HepG2 (cell line): ENCODE results near the gene HPD. TPM values are rescaled to one million over a fixed set of nuclear protein-coding genes. Genes with fewer than 3 reads are reported as not detected.

ENCODE experiments used
- DNMT1 ChIP-seq: sonication (generic); formaldehyde crosslinking; IDR thresholded peaks from 2 replicates; pipeline ENCODE4 v1.5.1; 2020; ENCODE audit warnings: mild to moderate bottlenecking, missing genetic modification reagents
- GTF2F1 ChIP-seq: fragments of 150-350 bp; IDR thresholded peaks from 2 replicates; pipeline ENCODE4 v1.6.1; 2014; ENCODE audit warnings: low read length
- MBD4 ChIP-seq: IDR thresholded peaks from 2 replicates; pipeline ENCODE4 v1.6.1; 2012; ENCODE audit warnings: low read length, inconsistent platforms, borderline replicate concordance
- MBNL3 ChIP-seq: fragments of 250-450 bp; sonication (Bioruptor Pico); conservative IDR thresholded peaks from 2 replicates; pipeline ENCODE4 v1.8.0; 2022; ENCODE audit warnings: mild to moderate bottlenecking, inconsistent platforms
- NFIC ChIP-seq: IDR thresholded peaks from 2 replicates; pipeline ENCODE4 v1.6.1; 2012; ENCODE audit warnings: mild to moderate bottlenecking, low read length, inconsistent platforms
- NR2C2 ChIP-seq: sonication (generic); formaldehyde crosslinking; IDR thresholded peaks from 2 replicates; pipeline ENCODE4 v1.4.0; 2020; ENCODE audit warnings: missing genetic modification reagents, mild to moderate bottlenecking, moderate library complexity, borderline replicate concordance
- PLSCR1 ChIP-seq: sonication (generic); formaldehyde crosslinking; IDR thresholded peaks from 2 replicates; pipeline ENCODE4 v1.5.0; 2020; ENCODE audit warnings: missing genetic modification reagents, mild to moderate bottlenecking, borderline replicate concordance
- POGK ChIP-seq: sonication (generic); formaldehyde crosslinking; conservative IDR thresholded peaks from 2 replicates; pipeline ENCODE4 v1.8.0; 2022; ENCODE audit warnings: mild to moderate bottlenecking, moderate library complexity, missing genetic modification reagents
- SRSF1 ChIP-seq: fragments of 200-400 bp; formaldehyde crosslinking; optimal IDR thresholded peaks from 2 replicates; pipeline ENCODE3; 2017; ENCODE audit warnings: mild to moderate bottlenecking, low read depth, low read length, moderate library complexity
- TBL1XR1 ChIP-seq: fragments of 150-350 bp; IDR thresholded peaks from 2 replicates; pipeline ENCODE4 v1.6.1; 2014; ENCODE audit warnings: borderline replicate concordance, low read length; ENCODE audit not compliant: partially characterized antibody
- TEAD2 ChIP-seq: sonication (generic); formaldehyde crosslinking; IDR thresholded peaks from 2 replicates; pipeline ENCODE4 v1.9.0; 2021; ENCODE audit warnings: missing genetic modification reagents
- TFE3 ChIP-seq: IDR thresholded peaks from 2 replicates; pipeline ENCODE4 v1.6.1; 2016
- TMF1 ChIP-seq: sonication (generic); formaldehyde crosslinking; IDR thresholded peaks from 2 replicates; pipeline ENCODE4 v1.8.1; 2022; ENCODE audit warnings: low read depth, missing genetic modification reagents
- ZEB1 ChIP-seq: IDR thresholded peaks from 2 replicates; pipeline ENCODE4 v1.6.1; 2012; ENCODE audit warnings: mild to moderate bottlenecking, low read depth, inconsistent platforms; ENCODE audit not compliant: insufficient replicate concordance
- ZFP36L2 ChIP-seq: sonication (generic); formaldehyde crosslinking; IDR thresholded peaks from 2 replicates; pipeline ENCODE4 v1.4.0; 2020; ENCODE audit warnings: missing genetic modification reagents
- ZNF180 ChIP-seq: sonication (generic); formaldehyde crosslinking; IDR thresholded peaks from 2 replicates; pipeline ENCODE4 v1.4.0; 2020; ENCODE audit warnings: low read depth, missing genetic modification reagents, borderline replicate concordance
- ZNF317 ChIP-seq: sonication (generic); formaldehyde crosslinking; IDR thresholded peaks from 2 replicates; pipeline ENCODE4 v1.5.0; 2020; ENCODE audit warnings: mild to moderate bottlenecking, missing genetic modification reagents
- ZNF318 ChIP-seq: sonication (generic); formaldehyde crosslinking; IDR thresholded peaks from 2 replicates; pipeline ENCODE4 v1.4.0; 2020; ENCODE audit warnings: mild to moderate bottlenecking, missing genetic modification reagents
- ZNF33B ChIP-seq: sonication (generic); formaldehyde crosslinking; IDR thresholded peaks from 2 replicates; pipeline ENCODE4 v1.5.1; 2020; ENCODE audit warnings: mild to moderate bottlenecking, missing genetic modification reagents
- polyA plus RNA-seq, 8 experiments: library from polyadenylated mRNA; depleted of rRNA in 3 of 8; stranded (reverse) in 7 of 8; unstranded in 1 of 8; fragments of >200 nt; fragmentation: Illumina TruSeq in 4 of 8; extraction: Trizol in 4 of 8; gene quantifications; 2 replicates each; pipeline versions ENCODE4 v1.2.1 to v1.2.3, GENCODE V29; 2011 to 2016; ENCODE audit warnings: low read depth in 4 of 8, missing spikeins in 1 of 8, mixed read lengths in 1 of 8; ENCODE audit not compliant: insufficient read depth in 1 of 8
- total RNA-seq, 5 experiments: library from RNA; depleted of rRNA; stranded (reverse); fragments of >200 nt; fragmentation: Illumina TruSeq; extraction: Trizol; gene quantifications; 2 replicates each; pipeline ENCODE4 v1.2.3, GENCODE V29; 2016; ENCODE audit warnings: low read depth in 1 of 5

HPD gene
- total and polyA plus RNA-seq, 2 of the 13 experiments (the other 11 are each of a cell fraction or from before 2014, with no cell fraction given) = 120 to 195 TPM

DNA sequence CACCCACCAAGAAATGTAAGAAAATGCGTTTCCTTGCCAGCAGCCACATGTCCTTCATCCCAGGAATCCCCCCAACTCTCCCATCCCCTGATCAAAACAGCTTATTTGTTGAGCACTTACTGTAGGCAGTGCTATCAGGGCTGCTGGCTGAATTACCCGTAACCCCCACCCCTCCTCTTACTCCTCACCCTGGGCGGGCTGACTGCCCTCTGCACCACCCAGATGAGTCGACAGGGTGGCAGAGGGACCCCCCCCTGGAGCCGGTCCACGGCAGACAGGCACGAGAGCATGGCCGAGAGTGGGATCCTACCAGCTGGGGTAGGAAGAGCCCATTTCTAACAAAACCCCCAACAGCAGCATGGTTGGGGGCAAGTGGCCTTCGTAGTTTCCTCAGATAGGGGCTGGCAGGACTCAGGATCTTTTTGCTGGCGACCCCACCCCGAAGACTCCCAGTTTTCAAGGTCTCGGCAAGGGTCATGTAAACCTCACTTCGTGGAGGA is 64.1 kb downstream of the HPD start (continued):
- no peak for TF ChIP-seq ZNF180
- no peak for TF ChIP-seq TBL1XR1
- no peak for TF ChIP-seq MBD4
- no peak for TF ChIP-seq DNMT1 (CRISPR knock-in tag)
- TF ChIP-seq TEAD2 = no peak
- TF ChIP-seq ZNF317 (CRISPR knock-in tag) = 0 out of 2 replicates have a peak, but pooled peaks have one; percentile 10
- peak; percentile 22; the same call in 1 of the 2 replicates for TF ChIP-seq POGK (CRISPR knock-in tag)
- no peak for TF ChIP-seq GTF2F1
- TF ChIP-seq TFE3 (CRISPR knock-in tag) = no peak
- peak; percentile 22 for TF ChIP-seq SRSF1
- TF ChIP-seq ZEB1 = no peak
- TF ChIP-seq NFIC = no peak
- no peak for TF ChIP-seq ZNF33B
- TF ChIP-seq NR2C2 (CRISPR knock-in tag) = peak; percentile 49; the same call in 1 of the 2 replicates
- TF ChIP-seq ZNF318 (CRISPR knock-in tag) = no peak
- no peak for TF ChIP-seq ZFP36L2 (CRISPR knock-in tag)
- no peak for TF ChIP-seq TMF1 (CRISPR knock-in tag)
- TF ChIP-seq PLSCR1 (CRISPR knock-in tag) = no peak
- TF ChIP-seq MBNL3 (CRISPR knock-in tag) = no peak
